Smooth muscle cell of bladder (primary cell): ENCODE data around the gene MS4A8. TPM values are rescaled to one million over a fixed set of nuclear protein-coding genes. Genes with fewer than 3 reads are reported as not detected.

ENCODE experiments used
- total RNA-seq: library from RNA; depleted of rRNA; stranded (reverse); fragments of >200 nt; gene quantifications from 2 replicates; pipeline ENCODE4 v1.2.3, GENCODE V29; 2014

MS4A8 gene
- total RNA-seq, result not detected in 2 replicates

GRCh38 chr11:60699284-60699691 lies at the start of gene MS4A8:
TSS of gene MS4A8 (plus strand) at chr11:60699612. CDS start at chr11:60700861, 1,249 bp downstream.

GRCh38 chr11:60724420-60724819 lies 25.0 kb downstream of the MS4A8 start, which contains the start of gene MS4A18:
TSS of gene MS4A18 (plus strand) at chr11:60724720.

GRCh38 chr11:60756307-60757032 lies 57.1 kb downstream of the MS4A8 start, which contains the start of gene MS4A15:
TSS of gene MS4A15 (plus strand) at chr11:60756867. CDS start at chr11:60763734, 6,867 bp downstream.

Other genes with a start within 250 kb of the MS4A8 start
- not detected in 2 replicates for gene MS4A1, start 243.8 kb upstream of the MS4A8 start, total RNA-seq
- not detected in 2 replicates for gene MS4A12, start 206.8 kb upstream of the MS4A8 start, total RNA-seq
- gene MS4A13, start 184.2 kb upstream of the MS4A8 start, total RNA-seq, result not detected in 2 replicates
- not detected in 2 replicates for gene MS4A18, start 25.1 kb downstream of the MS4A8 start, total RNA-seq
- not detected in 2 replicates for gene MS4A15, start 57.3 kb downstream of the MS4A8 start, total RNA-seq
- gene MS4A10, start 85.7 kb downstream of the MS4A8 start, total RNA-seq, result not detected in 2 replicates
- 4.8 and 7.6 TPM in 2 replicates for gene CCDC86, start 142.5 kb downstream of the MS4A8 start, total RNA-seq
- gene PTGDR2, start 156.3 kb downstream of the MS4A8 start, total RNA-seq, result 0.28 TPM in 1 of 2 replicates, not detected in the other
- gene ZP1, start 167.9 kb downstream of the MS4A8 start, total RNA-seq, result 0.55 and 1.00 TPM in 2 replicates
- 29.0 and 35.5 TPM in 2 replicates for gene PRPF19, start 207.0 kb downstream of the MS4A8 start, total RNA-seq
- gene TMEM109, start 214.5 kb downstream of the MS4A8 start, total RNA-seq, result 17.8 and 21.1 TPM in 2 replicates
- gene TMEM132A, start 224.8 kb downstream of the MS4A8 start, total RNA-seq, result 23.9 and 28.6 TPM in 2 replicates